Inferior parietal cortex (tissue), 1 donor: ENCODE data around the gene GARIN3.
"Not testable (repeated sequence)": the region's sequence is repeated elsewhere in the genome, so short reads cannot be mapped to it uniquely, and the experiment has no call there.

ENCODE experiments used
- DNase-seq: peaks from one replicate; pipeline ENCODE4 v3.0.0-alpha.2; 2016; ENCODE audit errors: extremely low spot score

The GARIN3 gene

GRCh38 chr5:157166214-157167213 lies at the start of gene GARIN3:
TSS of gene GARIN3 (minus strand) at chr5:157166264. CDS start at chr5:157166168, 96 bp downstream.
- no peak for DNase-seq

DNA sequence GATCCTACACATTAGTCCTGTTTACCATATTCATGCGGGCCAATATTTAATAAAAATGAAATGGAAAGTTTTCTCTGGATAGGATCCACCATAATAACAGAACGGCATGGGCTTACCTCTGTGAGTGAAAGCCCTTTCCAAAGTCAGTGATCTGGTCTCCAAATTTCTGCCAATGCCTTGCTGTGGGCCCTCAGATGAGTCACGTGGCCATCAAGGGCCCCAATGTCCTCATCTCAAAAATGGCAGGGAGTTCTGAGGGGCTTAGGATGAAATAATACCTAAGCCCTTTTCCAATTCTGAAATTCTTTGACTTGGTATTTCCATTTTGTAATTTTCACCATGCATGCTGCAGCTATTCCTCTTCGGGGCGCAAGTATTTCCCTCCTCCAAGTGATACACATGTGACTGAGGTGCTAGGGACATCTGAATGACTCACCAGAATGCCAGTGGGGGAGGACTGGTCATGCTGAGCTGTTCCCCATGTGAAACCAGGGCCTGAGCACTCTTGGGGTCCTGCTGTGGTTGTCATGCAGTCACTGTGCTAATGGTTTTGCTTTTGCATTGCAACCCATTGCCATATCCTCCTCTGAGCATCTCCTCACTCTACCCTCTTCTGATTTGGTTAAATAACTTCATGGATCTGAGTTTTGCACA lies 49.6 kb upstream of the GARIN3 start:
- no peak for DNase-seq

GRCh38 chr5:157214861-157215513 lies 48.9 kb upstream of the GARIN3 start:
- DNase-seq = no peak

DNA sequence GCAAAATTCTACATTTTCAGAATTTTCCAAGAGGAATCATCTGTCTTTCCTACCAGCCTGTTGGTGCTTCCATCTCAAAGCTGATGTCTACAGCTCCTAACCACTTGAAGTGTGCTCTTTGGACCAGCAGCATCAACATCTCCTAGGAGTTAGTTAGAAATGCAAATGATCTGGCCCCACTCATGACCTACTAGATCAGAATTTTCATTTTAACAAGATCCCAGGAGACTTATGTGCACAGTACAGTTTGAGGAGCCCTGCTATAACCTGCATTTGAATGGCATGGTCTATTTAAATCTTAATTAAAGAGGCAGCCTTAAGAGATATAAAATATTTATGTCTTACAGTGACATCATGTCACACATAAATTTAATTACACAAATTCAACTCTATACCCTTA lies 48.4 kb upstream of the GARIN3 start:
- no peak for DNase-seq

DNA sequence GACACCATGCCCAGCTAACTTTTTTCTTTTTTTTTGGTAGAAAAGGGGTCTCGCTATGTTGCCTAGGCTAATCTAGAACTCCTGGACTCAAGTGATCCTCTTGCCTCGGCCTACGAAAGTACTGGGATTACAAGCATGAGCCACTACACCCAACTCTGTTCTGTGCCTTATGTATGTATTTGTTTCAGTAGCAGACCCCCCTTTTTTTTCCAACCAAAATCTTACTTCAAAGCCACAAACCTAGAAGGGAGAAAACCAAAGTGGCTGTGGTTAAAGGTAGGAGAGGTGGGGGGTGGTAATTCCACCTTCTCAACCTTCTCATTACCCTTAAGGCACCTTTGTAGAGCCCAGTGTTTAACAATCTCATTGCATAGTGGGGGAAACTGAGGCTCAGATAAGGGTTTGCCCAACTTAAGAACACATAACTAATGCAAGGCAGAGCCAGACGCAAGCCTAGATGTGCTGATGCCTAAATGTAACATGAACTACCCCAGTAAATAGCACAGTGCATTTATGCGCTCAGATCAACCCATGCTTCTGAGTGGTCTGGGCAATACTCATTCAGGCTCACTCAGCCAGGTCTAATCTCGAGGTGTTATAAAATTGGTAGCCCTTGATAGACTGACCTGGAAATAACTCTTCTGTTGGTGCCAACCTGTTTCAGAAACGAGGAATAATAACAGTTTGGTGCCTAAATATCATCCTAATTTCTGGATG lies 47.6 kb upstream of the GARIN3 start:
- DNase-seq = no peak

DNA sequence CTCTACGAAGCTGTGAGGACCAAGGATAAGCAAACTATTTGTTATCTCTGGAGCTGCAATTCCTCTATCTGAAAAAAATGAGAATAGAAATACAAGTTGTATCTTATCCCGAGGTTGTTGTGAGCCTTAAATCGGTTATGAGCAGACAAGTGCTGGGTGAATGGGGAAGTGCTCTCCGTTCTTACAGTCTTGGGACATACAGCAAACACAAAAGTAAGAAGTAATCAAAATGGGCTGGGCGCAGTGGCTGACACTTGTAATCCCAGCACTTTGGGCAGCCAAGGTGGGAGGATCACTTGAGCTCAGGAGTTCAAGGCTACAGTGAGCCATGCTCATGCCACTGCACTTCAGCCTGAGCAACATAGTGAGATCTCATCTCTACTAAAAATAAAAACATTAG lies 46.2 kb upstream of the GARIN3 start:
- no peak for DNase-seq

GRCh38 chr5:157210652-157211051 lies 44.6 kb upstream of the GARIN3 start:
- DNase-seq = not testable (repeated sequence)

GRCh38 chr5:157205708-157206107 lies 39.6 kb upstream of the GARIN3 start:
- DNase-seq = no peak

- DNase-seq = no peak
Observed at GRCh38 chr5:157204765-157205164, 38.7 kb upstream of the GARIN3 start.

- DNase-seq = no peak
Observed at GRCh38 chr5:157203417-157203816, 37.4 kb upstream of the GARIN3 start.

DNA sequence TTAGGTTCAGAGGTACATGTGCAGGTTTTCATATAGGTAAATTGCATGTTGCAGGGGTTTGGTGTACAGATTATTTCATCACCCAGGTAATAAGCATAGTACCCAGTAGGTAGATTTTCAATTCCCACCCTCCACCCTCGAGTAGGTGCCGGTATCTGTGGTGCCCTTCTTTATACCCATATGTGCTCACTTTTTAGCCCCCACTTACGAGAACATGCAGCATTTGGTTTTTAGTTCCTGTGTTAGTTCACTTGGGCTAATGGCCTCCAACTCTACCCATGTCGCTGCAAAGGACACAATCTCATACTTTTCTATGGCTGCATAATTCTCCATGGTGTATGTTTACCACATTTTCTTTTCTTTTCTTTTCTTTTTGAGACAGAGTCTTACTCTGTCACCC lies 35.8 kb upstream of the GARIN3 start:
- no peak for DNase-seq

GRCh38 chr5:157198277-157198986 lies 32.4 kb upstream of the GARIN3 start:
- DNase-seq = no peak

DNA sequence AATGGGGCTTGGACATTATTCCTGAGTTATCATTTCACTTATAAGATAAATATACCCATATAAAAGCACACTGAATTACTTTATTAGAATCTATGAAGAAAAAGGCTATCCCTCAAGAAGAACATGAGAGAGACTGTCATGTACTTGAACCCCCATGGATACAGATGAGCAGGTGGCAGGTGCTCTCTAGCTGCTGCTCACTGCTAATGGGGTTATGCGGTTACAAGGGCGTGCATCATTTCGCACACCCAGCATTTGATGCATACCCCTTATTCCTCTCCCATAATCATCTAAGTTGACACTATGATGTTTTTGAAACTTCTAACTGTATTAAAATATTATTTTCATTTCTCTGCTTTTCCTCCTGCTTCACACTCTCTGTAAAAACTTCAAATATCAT lies 31.0 kb upstream of the GARIN3 start:
- no peak for DNase-seq

- DNase-seq = no peak
Observed at GRCh38 chr5:157196045-157196444, 30.0 kb upstream of the GARIN3 start.

DNA sequence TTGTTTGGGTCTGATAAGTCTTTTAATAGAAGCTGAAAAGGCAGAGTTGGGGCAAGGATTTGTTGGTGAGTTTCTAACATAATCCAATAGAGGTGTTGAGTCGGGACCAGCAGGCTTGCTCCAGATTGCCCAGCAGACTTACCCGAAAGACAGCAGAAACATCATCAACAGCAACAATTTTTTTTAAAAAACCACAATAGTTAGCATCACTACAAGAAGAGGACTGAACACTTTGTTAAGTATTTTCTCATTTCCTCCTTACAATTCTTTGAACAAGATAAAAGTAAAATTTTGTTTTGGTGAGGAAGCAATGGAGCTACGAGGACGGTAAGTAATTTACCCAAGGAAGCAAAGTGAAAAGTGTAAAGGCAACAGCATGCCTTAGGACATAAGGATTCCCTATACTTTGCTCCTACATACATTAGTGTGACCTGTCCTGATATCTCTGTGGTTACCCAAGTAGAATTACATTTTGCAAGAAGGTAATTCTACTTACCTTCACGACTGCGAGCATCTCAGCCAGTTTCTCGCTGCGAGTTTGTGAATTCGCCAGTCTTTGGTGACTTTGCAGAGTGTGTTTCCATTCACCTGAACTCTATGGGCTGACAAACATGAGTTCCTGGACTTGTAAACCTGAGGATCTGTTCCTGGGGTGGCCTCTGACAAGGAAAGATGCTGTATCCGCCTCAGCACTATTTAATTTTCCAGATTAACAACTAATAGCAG lies 27.8 kb upstream of the GARIN3 start:
- DNase-seq = no peak

DNA sequence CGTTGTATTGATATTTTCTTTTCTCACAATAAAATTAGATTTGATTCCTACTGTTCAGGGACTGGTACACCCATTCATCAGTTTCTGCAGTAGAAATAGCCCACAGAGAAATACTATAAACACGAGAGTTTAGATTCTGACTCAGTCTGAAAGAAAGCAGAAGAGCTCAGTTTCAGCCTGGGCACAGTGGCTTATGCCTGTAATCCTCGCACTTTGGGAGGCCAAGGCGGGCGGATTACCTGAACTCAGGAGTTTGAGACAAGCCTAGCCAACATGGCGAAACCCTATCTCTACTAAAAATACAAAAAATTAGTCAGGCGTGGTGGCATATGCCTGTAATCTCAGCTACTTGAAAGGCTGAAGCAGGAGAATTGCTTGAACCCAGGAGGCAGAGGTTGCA lies 23.2 kb upstream of the GARIN3 start:
- no peak for DNase-seq

GRCh38 chr5:157188270-157188669 lies 22.2 kb upstream of the GARIN3 start:
- no peak for DNase-seq

DNA sequence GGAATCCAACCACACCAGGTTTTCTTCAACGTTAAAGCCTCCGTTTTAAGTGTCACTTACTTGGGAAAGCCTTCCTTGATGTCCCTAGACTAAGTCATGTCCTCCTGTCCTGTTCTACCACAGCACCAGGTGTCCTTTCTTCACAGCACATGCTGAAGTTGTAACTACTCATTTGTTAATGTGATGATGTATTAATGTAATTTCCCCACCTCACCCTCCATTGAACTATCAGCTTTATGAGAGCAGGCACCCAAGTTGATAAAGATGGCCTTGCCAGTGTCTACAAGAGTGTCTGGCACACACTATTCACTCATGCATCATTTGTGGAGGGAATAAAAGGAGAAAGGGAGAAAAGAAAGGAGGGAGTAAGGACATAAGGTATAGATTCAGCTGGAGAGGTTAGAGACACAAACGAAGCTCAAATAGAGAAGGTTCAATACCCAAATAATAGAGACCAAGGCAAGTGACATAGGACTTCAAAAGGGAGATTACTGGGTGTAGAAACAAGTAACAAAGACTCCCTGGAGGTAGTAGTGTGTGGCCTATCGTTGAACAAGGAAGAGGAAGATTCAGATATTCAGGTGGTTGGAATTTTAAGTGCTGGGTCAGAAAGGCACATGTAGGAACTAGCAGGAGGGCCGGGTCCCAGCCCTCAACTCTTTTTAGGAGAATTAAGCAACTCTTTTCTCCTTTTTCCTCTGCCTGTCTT lies 21.1 kb upstream of the GARIN3 start:
- no peak for DNase-seq

GRCh38 chr5:157186309-157187045 lies 20.4 kb upstream of the GARIN3 start:
- no peak for DNase-seq
